CD14-positive monocyte (primary cell): ENCODE measurements around the gene PANX1. TPM values are rescaled to one million over a fixed set of nuclear protein-coding genes. Genes with fewer than 3 reads are reported as not detected.
A peak's percentile ranks its signal among the peaks of the same experiment; 100 is the strongest.

Experiments
- DNase-seq, 3 donors: peaks; one replicate each; pipeline ENCODE4 v3.0.0-alpha.2; 2011 to 2022
- H2AFZ ChIP-seq: 2 replicates; pipeline ENCODE4 v1.6.0; 2012; ENCODE audit warnings: mild to moderate bottlenecking, low read depth, low read length, inconsistent platforms; ENCODE audit not compliant: insufficient read depth, poor library complexity, severe bottlenecking
- H3K27ac ChIP-seq, 2 donors: 1 replicate in 1 of 2; 2 replicates in 1 of 2; pipeline ENCODE4 v1.5.1; 2012 to 2013; ENCODE audit warnings: low read length in 2 of 2, control low read depth in 1 of 2, inconsistent platforms in 1 of 2, low read depth in 1 of 2, mild to moderate bottlenecking in 1 of 2
- H3K27me3 ChIP-seq, 2 donors: one replicate each; pipeline versions ENCODE4 v1.6.0 to v1.6.1; 2011 to 2013; ENCODE audit warnings: low read length in 2 of 2; ENCODE audit not compliant: control insufficient read depth in 2 of 2, insufficient read depth in 2 of 2
- H3K36me3 ChIP-seq, 2 donors: replicated peaks in 1 of 2; 1 replicate in 1 of 2; 2 replicates in 1 of 2; pipeline versions ENCODE4 v1.5.1 to v1.6.1; 2012 to 2013; ENCODE audit warnings: low read length in 2 of 2, control low read depth in 1 of 2, inconsistent platforms in 1 of 2, mild to moderate bottlenecking in 1 of 2; ENCODE audit not compliant: insufficient read depth in 2 of 2, control insufficient read depth in 1 of 2
- H3K4me1 ChIP-seq, 2 donors: 1 replicate in 1 of 2; 2 replicates in 1 of 2; pipeline versions ENCODE4 v1.5.1 to v1.6.1; 2012 to 2013; ENCODE audit warnings: low read length in 2 of 2, control low read depth in 1 of 2, inconsistent platforms in 1 of 2, mild to moderate bottlenecking in 1 of 2, moderate library complexity in 1 of 2; ENCODE audit not compliant: insufficient read depth in 2 of 2, control insufficient read depth in 1 of 2
- H3K4me2 ChIP-seq: replicated peaks from 2 replicates; pipeline ENCODE3; 2012; ENCODE audit warnings: low read length, moderate library complexity, mild to moderate bottlenecking; ENCODE audit not compliant: poor library complexity, severe bottlenecking; ENCODE audit errors: extremely low read depth
- H3K4me3 ChIP-seq, 3 experiments: fragments of 200-600 bp in 1 of 3; sonication (generic) in 1 of 3; replicated peaks in 1 of 3; 1 replicate in 2 of 3; 2 replicates in 1 of 3; pipeline ENCODE4 v1.5.1; 2011 to 2013; ENCODE audit warnings: low read length in 3 of 3, mild to moderate bottlenecking in 3 of 3, control low read depth in 2 of 3, low read depth in 2 of 3, inconsistent platforms in 1 of 3, moderate library complexity in 1 of 3
- H3K79me2 ChIP-seq: 2 replicates; pipeline ENCODE4 v1.6.0; 2012; ENCODE audit warnings: mild to moderate bottlenecking, control low read depth, inconsistent platforms, low read length, moderate library complexity; ENCODE audit not compliant: insufficient read depth
- H3K9ac ChIP-seq: 2 replicates; pipeline ENCODE4 v1.6.0; 2017; ENCODE audit warnings: low read length, mild to moderate bottlenecking; ENCODE audit not compliant: insufficient read depth, poor library complexity, severe bottlenecking
- H3K9me3 ChIP-seq, 2 donors: replicated peaks in 1 of 2; 1 replicate in 1 of 2; 2 replicates in 1 of 2; pipeline versions ENCODE4 v1.5.1 to v1.6.1; 2012 to 2013; ENCODE audit warnings: low read length in 2 of 2, control low read depth in 1 of 2; ENCODE audit not compliant: control insufficient read depth in 1 of 2, insufficient read depth in 1 of 2
- H4K20me1 ChIP-seq: 2 replicates; pipeline ENCODE4 v1.6.0; 2012; ENCODE audit warnings: mild to moderate bottlenecking, low read length, control low read depth, moderate library complexity; ENCODE audit not compliant: insufficient read depth
- H3K27ac Mint-ChIP-seq, 7 donors: one replicate each; pipeline ENCODE4 v1.8.0; 2020; ENCODE audit warnings: mild to moderate bottlenecking in 7 of 7, mixed read lengths in 7 of 7, moderate library complexity in 6 of 7, inconsistent platforms in 2 of 7
- H3K27me3 Mint-ChIP-seq, 3 donors: one replicate each; pipeline ENCODE4 v1.8.0; 2021 to 2022; ENCODE audit warnings: low read depth in 3 of 3, mild to moderate bottlenecking in 3 of 3, mixed read lengths in 3 of 3, moderate library complexity in 3 of 3, inconsistent platforms in 1 of 3
- H3K36me3 Mint-ChIP-seq, 2 donors: one replicate each; pipeline ENCODE4 v1.8.0; 2020; ENCODE audit warnings: mixed read lengths in 2 of 2, inconsistent platforms in 1 of 2, mild to moderate bottlenecking in 1 of 2
- H3K4me1 Mint-ChIP-seq: one replicate; pipeline ENCODE4 v1.8.0; 2020; ENCODE audit warnings: mild to moderate bottlenecking, mixed read lengths
- H3K4me3 Mint-ChIP-seq, 2 donors: one replicate each; pipeline ENCODE4 v1.8.0; 2020; ENCODE audit warnings: mild to moderate bottlenecking in 2 of 2, mixed read lengths in 2 of 2, moderate library complexity in 1 of 2
- H3K9me3 Mint-ChIP-seq, 7 donors: one replicate each; pipeline ENCODE4 v1.8.0; 2020 to 2022; ENCODE audit warnings: mixed read lengths in 7 of 7, mild to moderate bottlenecking in 6 of 7, moderate library complexity in 6 of 7, inconsistent platforms in 2 of 7
- WGBS: methylation state at CpG from one replicate; pipeline ENCODE4 v1.1.5; 2013; ENCODE audit warnings: missing lambda C conversion rate; ENCODE audit not compliant: insufficient coverage; 5-methylcytosine and 5-hydroxymethylcytosine counted together
- intact Hi-C, 2 donors: fragments of 100-400 bp; cut with micrococcal nuclease; formaldehyde crosslinking; loops; one replicate each; pipeline versions ENCODE4 v1.15.0 to v1.15.1; 2023
- polyA plus RNA-seq, 3 donors: library from polyadenylated mRNA; depleted of rRNA in 1 of 3; unstranded in 2 of 3; stranded (reverse) in 1 of 3; fragments of 300-500 nt in 2 of 3; fragments of >200 nt in 1 of 3; fragmentation: Illumina TruSeq in 2 of 3; gene quantifications; 1 replicate in 2 of 3; 2 replicates in 1 of 3; pipeline ENCODE4 v1.2.3, GENCODE V29; 2012 to 2021
- TF ChIP-seq, protein P1 (sequence below): fragments of 200-600 bp; IDR thresholded peaks from one replicate; pipeline ENCODE4 v1.8.0; 2022; ENCODE audit warnings: antibody characterized with exemption, mild to moderate bottlenecking

PANX1 gene
- polyA plus RNA-seq, 3 donors = 6.9 to 15.7 (median 12.7) TPM

- Histone ChIP-seq H2AFZ (no peak overlapping the region), H3K79me2 (peaks cover 97% of the 10 kb centered on the region), H3K4me2 (no peak overlapping the region), H3K9me3 (no peaks in the 10 kb centered on the region), H3K36me3 (peaks cover 0 to 8% of the 10 kb centered on the region in 2 donors), H3K9ac (no peak overlapping the region), H3K4me3 (no peak overlapping the region), H4K20me1 (peaks cover 92% of the 10 kb centered on the region), H3K27me3 (no peaks in the 10 kb centered on the region), H3K27ac (no peak overlapping the region), H3K4me1 (peaks cover 13 to 22% of the 10 kb centered on the region in 2 donors)
- H3K4me3 Mint-ChIP-seq = no peak overlapping the region
- H3K9me3 Mint-ChIP-seq = peaks cover 0 to 7% (median 2%) of the 10 kb centered on the region in 7 donors
- TF ChIP-seq, protein P1, sequence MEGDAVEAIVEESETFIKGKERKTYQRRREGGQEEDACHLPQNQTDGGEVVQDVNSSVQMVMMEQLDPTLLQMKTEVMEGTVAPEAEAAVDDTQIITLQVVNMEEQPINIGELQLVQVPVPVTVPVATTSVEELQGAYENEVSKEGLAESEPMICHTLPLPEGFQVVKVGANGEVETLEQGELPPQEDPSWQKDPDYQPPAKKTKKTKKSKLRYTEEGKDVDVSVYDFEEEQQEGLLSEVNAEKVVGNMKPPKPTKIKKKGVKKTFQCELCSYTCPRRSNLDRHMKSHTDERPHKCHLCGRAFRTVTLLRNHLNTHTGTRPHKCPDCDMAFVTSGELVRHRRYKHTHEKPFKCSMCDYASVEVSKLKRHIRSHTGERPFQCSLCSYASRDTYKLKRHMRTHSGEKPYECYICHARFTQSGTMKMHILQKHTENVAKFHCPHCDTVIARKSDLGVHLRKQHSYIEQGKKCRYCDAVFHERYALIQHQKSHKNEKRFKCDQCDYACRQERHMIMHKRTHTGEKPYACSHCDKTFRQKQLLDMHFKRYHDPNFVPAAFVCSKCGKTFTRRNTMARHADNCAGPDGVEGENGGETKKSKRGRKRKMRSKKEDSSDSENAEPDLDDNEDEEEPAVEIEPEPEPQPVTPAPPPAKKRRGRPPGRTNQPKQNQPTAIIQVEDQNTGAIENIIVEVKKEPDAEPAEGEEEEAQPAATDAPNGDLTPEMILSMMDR = no peak
- DNase-seq = no peak
- intact Hi-C loops = no loop called here
- no peaks in the 10 kb centered on the region for H3K27me3 Mint-ChIP-seq
- 93% methylated on average over 4 of the region's 7 CpGs for WGBS
- H3K4me1 Mint-ChIP-seq = peaks cover 40% of the 10 kb centered on the region
- peak overlapping the region in 4 of 7 donors; percentile 5 to 59 (median 29) for H3K27ac Mint-ChIP-seq
- peaks cover 6 to 10% of the 10 kb centered on the region in 2 donors for H3K36me3 Mint-ChIP-seq
These were observed 14.0 kb downstream of the PANX1 start for GRCh38 chr11:94142308-94143281.

DNA sequence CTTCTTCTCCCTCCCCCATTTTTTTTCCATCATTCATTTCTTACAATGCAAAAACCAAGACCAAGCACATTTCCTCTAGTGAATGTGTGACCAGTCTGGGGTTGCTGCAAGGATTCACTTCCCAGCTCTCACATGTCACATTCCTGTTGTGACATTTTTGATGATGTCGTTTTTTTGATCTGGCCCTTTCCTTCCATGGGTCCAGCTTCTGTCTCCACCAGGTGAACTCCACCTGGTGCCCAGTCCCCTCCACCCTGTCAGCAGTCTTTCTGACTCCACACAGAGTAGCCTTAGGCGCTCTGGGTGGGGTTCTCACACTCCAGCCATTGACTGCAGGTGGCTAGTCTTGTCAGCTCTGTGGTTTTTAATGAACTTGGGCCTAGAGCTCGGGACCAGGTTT is 15.6 kb downstream of the PANX1 start:
- no peak for DNase-seq
- peaks cover 95% of the 10 kb centered on the region for H4K20me1 ChIP-seq
- H3K79me2 ChIP-seq = peaks cover 98% of the 10 kb centered on the region
- H3K36me3 ChIP-seq = peaks cover 0 to 8% of the 10 kb centered on the region in 2 donors
- intact Hi-C loops = no loop called here
- peak overlapping the region in 1 of 2 donors; percentile 21 for H3K27ac ChIP-seq
- no peaks in the 10 kb centered on the region for H3K9me3 Mint-ChIP-seq
- no peak overlapping the region for H3K4me2 ChIP-seq
- TF ChIP-seq, protein P1 = no peak
- H3K36me3 Mint-ChIP-seq = peaks cover 6 to 10% of the 10 kb centered on the region in 2 donors
- no peak overlapping the region for H3K4me3 ChIP-seq
- H3K9me3 ChIP-seq = no peaks in the 10 kb centered on the region
- WGBS = 86% methylated on average over 1 of the region's 3 CpGs
- peak overlapping the region in 2 of 7 donors; percentile 7 to 40 for H3K27ac Mint-ChIP-seq
- H2AFZ ChIP-seq = no peak overlapping the region
- H3K9ac ChIP-seq = no peak overlapping the region
- H3K27me3 Mint-ChIP-seq = no peaks in the 10 kb centered on the region
- no peak overlapping the region for H3K4me3 Mint-ChIP-seq
- no peaks in the 10 kb centered on the region for H3K27me3 ChIP-seq
- peaks cover 49% of the 10 kb centered on the region for H3K4me1 Mint-ChIP-seq
- peaks cover 13 to 22% of the 10 kb centered on the region in 2 donors for H3K4me1 ChIP-seq
